Measurements from ENCODE around the gene LRRC36.

LRRC36 gene

GRCh38 chr16:67333315-67333714 is 6.7 kb downstream of the LRRC36 start:
- H3K36me3 ChIP-seq (ENCODE audit: control insufficient read depth in 1 of 2, insufficient read depth in 2 of 2, low read length in 2 of 2) = no peaks in the 10 kb centered on the region

GRCh38 chr16:67336116-67336515 is 9.5 kb downstream of the LRRC36 start:
- Histone ChIP-seq H3K14ac (ENCODE audit: low read length) (no peak overlapping the region), H2AK5ac (ENCODE audit: low read length) (no peak overlapping the region), H3K9me3 (ENCODE audit: insufficient read depth, low read depth, low read length) (no peaks in the 10 kb centered on the region), H3K4me3 (ENCODE audit: low read depth, low read length) (no peak overlapping the region), H3K4me1 (ENCODE audit: control insufficient read depth in 1 of 2, insufficient read depth in 2 of 2, low read length in 2 of 2) (no peaks in the 10 kb centered on the region), H2BK5ac (ENCODE audit: low read depth, low read length, poor library complexity) (no peak overlapping the region), H3K23ac (ENCODE audit: low read length) (no peak overlapping the region), H3K27me3 (ENCODE audit: insufficient read depth, low read length) (no peaks in the 10 kb centered on the region), H3K79me1 (ENCODE audit: low read length) (no peaks in the 10 kb centered on the region), H3K4ac (ENCODE audit: low read depth, low read length) (no peak overlapping the region), H3K27ac (ENCODE audit: low read depth, low read length) (no peak overlapping the region), H2BK12ac (ENCODE audit: low read length) (no peak overlapping the region), H3K18ac (ENCODE audit: low read length) (no peak overlapping the region), H4K8ac (ENCODE audit: low read depth, low read length) (no peak overlapping the region), H3K9ac (ENCODE audit: low read length) (no peak overlapping the region), H4K91ac (ENCODE audit: low read depth, low read length) (no peak overlapping the region), H4K12ac (ENCODE audit: low read depth, low read length) (no peak overlapping the region), H3K79me2 (ENCODE audit: control insufficient read depth, insufficient read depth, low read length, poor library complexity) (no peaks in the 10 kb centered on the region), H3K4me2 (ENCODE audit: low read length) (no peak overlapping the region), H2BK120ac (ENCODE audit: insufficient read depth, low read length, poor library complexity) (no peak overlapping the region), H3K36me3 (ENCODE audit: control insufficient read depth in 1 of 2, insufficient read depth in 2 of 2, low read length in 2 of 2) (no peaks in the 10 kb centered on the region), H2AFZ (ENCODE audit: insufficient read depth, low read length, poor library complexity) (no peak overlapping the region)
- DNase-seq = no peak
- no CpG with 5 or more reads among the region's 1 CpG for WGBS (ENCODE audit: extremely low coverage, insufficient coverage, insufficient read length)

More at GRCh38 chr16:67333315-67333714, 6.7 kb downstream of the LRRC36 start:
- Histone ChIP-seq H2BK5ac (ENCODE audit: low read depth, low read length, poor library complexity) (no peak overlapping the region), H4K91ac (ENCODE audit: low read depth, low read length) (no peak overlapping the region), H2BK120ac (ENCODE audit: insufficient read depth, low read length, poor library complexity) (no peak overlapping the region), H4K12ac (ENCODE audit: low read depth, low read length) (no peak overlapping the region), H3K9me3 (ENCODE audit: insufficient read depth, low read depth, low read length) (no peaks in the 10 kb centered on the region), H3K79me1 (ENCODE audit: low read length) (no peaks in the 10 kb centered on the region), H2AK5ac (ENCODE audit: low read length) (no peak overlapping the region), H4K8ac (ENCODE audit: low read depth, low read length) (no peak overlapping the region), H3K9ac (ENCODE audit: low read length) (no peak overlapping the region), H3K4me3 (ENCODE audit: low read depth, low read length) (no peak overlapping the region), H3K4ac (ENCODE audit: low read depth, low read length) (no peak overlapping the region), H3K23ac (ENCODE audit: low read length) (no peak overlapping the region), H3K14ac (ENCODE audit: low read length) (no peak overlapping the region), H2BK12ac (ENCODE audit: low read length) (no peak overlapping the region), H3K79me2 (ENCODE audit: control insufficient read depth, insufficient read depth, low read length, poor library complexity) (no peaks in the 10 kb centered on the region), H3K27me3 (ENCODE audit: insufficient read depth, low read length) (no peaks in the 10 kb centered on the region), H3K4me2 (ENCODE audit: low read length) (no peak overlapping the region), H2AFZ (ENCODE audit: insufficient read depth, low read length, poor library complexity) (no peak overlapping the region), H3K27ac (ENCODE audit: low read depth, low read length) (no peak overlapping the region), H3K18ac (ENCODE audit: low read length) (no peak overlapping the region), H3K4me1 (ENCODE audit: control insufficient read depth in 1 of 2, insufficient read depth in 2 of 2, low read length in 2 of 2) (no peaks in the 10 kb centered on the region)
- WGBS (ENCODE audit: extremely low coverage, insufficient coverage, insufficient read length) = no CpG with 5 or more reads among the region's 2 CpGs
- no peak for DNase-seq

GRCh38 chr16:67336648-67337047 is 10.0 kb downstream of the LRRC36 start:
- no peaks in the 10 kb centered on the region for H3K79me1 ChIP-seq (ENCODE audit: low read length)
- DNase-seq = no peak
- H3K36me3 ChIP-seq (ENCODE audit: control insufficient read depth in 1 of 2, insufficient read depth in 2 of 2, low read length in 2 of 2) = no peaks in the 10 kb centered on the region
- no peak overlapping the region for H4K8ac ChIP-seq (ENCODE audit: low read depth, low read length)
- H2AK5ac ChIP-seq (ENCODE audit: low read length) = no peak overlapping the region
- H3K79me2 ChIP-seq (ENCODE audit: control insufficient read depth, insufficient read depth, low read length, poor library complexity) = no peaks in the 10 kb centered on the region
- no peak overlapping the region for H4K91ac ChIP-seq (ENCODE audit: low read depth, low read length)
- H3K4me1 ChIP-seq (ENCODE audit: control insufficient read depth in 1 of 2, insufficient read depth in 2 of 2, low read length in 2 of 2) = no peaks in the 10 kb centered on the region
- H3K9ac ChIP-seq (ENCODE audit: low read length) = no peak overlapping the region
- whole genome bisulfite sequencing (ENCODE audit: extremely low coverage, insufficient coverage, insufficient read length) = no CpG with 5 or more reads among the region's 1 CpG
- H2BK5ac ChIP-seq (ENCODE audit: low read depth, low read length, poor library complexity) = no peak overlapping the region
- H2BK120ac ChIP-seq (ENCODE audit: insufficient read depth, low read length, poor library complexity) = no peak overlapping the region
- no peaks in the 10 kb centered on the region for H3K27me3 ChIP-seq (ENCODE audit: insufficient read depth, low read length)
- no peak overlapping the region for H3K4ac ChIP-seq (ENCODE audit: low read depth, low read length)
- no peak overlapping the region for H3K18ac ChIP-seq (ENCODE audit: low read length)
- no peak overlapping the region for H2AFZ ChIP-seq (ENCODE audit: insufficient read depth, low read length, poor library complexity)
- H2BK12ac ChIP-seq (ENCODE audit: low read length) = no peak overlapping the region
- no peak overlapping the region for H3K14ac ChIP-seq (ENCODE audit: low read length)
- no peaks in the 10 kb centered on the region for H3K9me3 ChIP-seq (ENCODE audit: insufficient read depth, low read depth, low read length)
- H3K23ac ChIP-seq (ENCODE audit: low read length) = no peak overlapping the region
- no peak overlapping the region for H3K4me3 ChIP-seq (ENCODE audit: low read depth, low read length)
- H3K4me2 ChIP-seq (ENCODE audit: low read length) = no peak overlapping the region
- H3K27ac ChIP-seq (ENCODE audit: low read depth, low read length) = no peak overlapping the region
- H4K12ac ChIP-seq (ENCODE audit: low read depth, low read length) = no peak overlapping the region

DNA sequence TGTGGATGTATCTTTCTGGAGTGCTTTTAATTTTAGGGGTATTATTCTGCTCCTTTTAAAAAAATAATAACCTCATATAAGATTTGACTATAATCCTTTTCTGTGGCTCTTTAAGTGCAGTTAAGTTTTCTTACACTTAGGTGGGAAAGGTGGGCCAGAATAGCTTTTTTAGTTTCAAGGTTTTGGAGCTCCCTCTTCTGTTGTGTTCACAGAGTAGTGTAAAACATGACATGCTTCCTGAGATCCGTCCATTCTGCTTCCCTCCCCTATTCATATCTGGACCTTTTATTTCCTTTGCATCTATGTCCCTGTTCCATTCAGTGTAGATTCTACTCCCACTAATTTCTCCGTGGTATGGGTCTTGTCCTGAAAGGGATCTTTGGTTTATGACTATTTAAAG is 12.8 kb downstream of the LRRC36 start:
- H4K91ac ChIP-seq (ENCODE audit: low read depth, low read length) = no peak overlapping the region
- H2AFZ ChIP-seq (ENCODE audit: insufficient read depth, low read length, poor library complexity) = no peak overlapping the region
- no peaks in the 10 kb centered on the region for H3K27me3 ChIP-seq (ENCODE audit: insufficient read depth, low read length)
- H3K14ac ChIP-seq (ENCODE audit: low read length) = no peak overlapping the region
- H3K4ac ChIP-seq (ENCODE audit: low read depth, low read length) = no peak overlapping the region
- H4K8ac ChIP-seq (ENCODE audit: low read depth, low read length) = no peak overlapping the region
- H3K79me2 ChIP-seq (ENCODE audit: control insufficient read depth, insufficient read depth, low read length, poor library complexity) = no peaks in the 10 kb centered on the region
- H3K9me3 ChIP-seq (ENCODE audit: insufficient read depth, low read depth, low read length) = no peaks in the 10 kb centered on the region
- no peak overlapping the region for H4K12ac ChIP-seq (ENCODE audit: low read depth, low read length)
- no peak overlapping the region for H3K9ac ChIP-seq (ENCODE audit: low read length)
- H3K23ac ChIP-seq (ENCODE audit: low read length) = no peak overlapping the region
- H3K27ac ChIP-seq (ENCODE audit: low read depth, low read length) = no peak overlapping the region
- no peak overlapping the region for H2BK5ac ChIP-seq (ENCODE audit: low read depth, low read length, poor library complexity)
- H2BK12ac ChIP-seq (ENCODE audit: low read length) = no peak overlapping the region
- H3K4me2 ChIP-seq (ENCODE audit: low read length) = no peak overlapping the region
- no peak overlapping the region for H2AK5ac ChIP-seq (ENCODE audit: low read length)
- H3K4me1 ChIP-seq (ENCODE audit: control insufficient read depth in 1 of 2, insufficient read depth in 2 of 2, low read length in 2 of 2) = no peaks in the 10 kb centered on the region
- H3K4me3 ChIP-seq (ENCODE audit: low read depth, low read length) = no peak overlapping the region
- no CpG with 5 or more reads among the region's 2 CpGs for WGBS (ENCODE audit: extremely low coverage, insufficient coverage, insufficient read length)
- peak in 1 of 2 donors; percentile 7 for DNase-seq
- no peaks in the 10 kb centered on the region for H3K79me1 ChIP-seq (ENCODE audit: low read length)
- no peak overlapping the region for H2BK120ac ChIP-seq (ENCODE audit: insufficient read depth, low read length, poor library complexity)
- H3K18ac ChIP-seq (ENCODE audit: low read length) = no peak overlapping the region
- H3K36me3 ChIP-seq (ENCODE audit: control insufficient read depth in 1 of 2, insufficient read depth in 2 of 2, low read length in 2 of 2) = no peaks in the 10 kb centered on the region

All from trophoblast cell (in vitro differentiated cells and primary cell).